ENCODE measurements around the gene RIC3. TPM values are rescaled to one million over a fixed set of nuclear protein-coding genes. Genes with fewer than 3 reads are reported as not detected.

Gene RIC3
- total RNA-seq, 1 donor from 2014 or later: 6.0 TPM

Other genes starting within 250 kb of the RIC3 start
- 8.9 TPM for gene OR10A6, start 237.8 kb downstream of the RIC3 start, total RNA-seq (ENCODE audit: insufficient read depth, low replicate concordance)
- 1.4 TPM for gene OR10A3, start 227.3 kb downstream of the RIC3 start, total RNA-seq (ENCODE audit: insufficient read depth, low replicate concordance)
- gene NLRP10, start 203.6 kb downstream of the RIC3 start, total RNA-seq (ENCODE audit: insufficient read depth, low replicate concordance): 5.8 TPM
- 96.3 TPM for gene EIF3F, start 181.7 kb downstream of the RIC3 start, total RNA-seq (ENCODE audit: insufficient read depth, low replicate concordance)
- gene TUB, start 87.8 kb downstream of the RIC3 start, total RNA-seq (ENCODE audit: insufficient read depth, low replicate concordance): 28.6 TPM
- 2.6 TPM for gene LMO1, start 94.9 kb upstream of the RIC3 start, total RNA-seq (ENCODE audit: insufficient read depth, low replicate concordance)